Brain microvascular endothelial cell (primary cell): ENCODE results near the gene SPATA1.

ENCODE experiments used
- DNase-seq: peaks from one replicate; pipeline ENCODE4 v3.0.0-alpha.2; 2020
- H3K27ac ChIP-seq: fragments of 250-450 bp; sonication (Bioruptor Pico); 2 replicates; pipeline ENCODE4 v1.5.1; 2020; ENCODE audit warnings: mild to moderate bottlenecking, moderate library complexity
- H3K27me3 ChIP-seq: fragments of 250-450 bp; sonication (Bioruptor Pico); replicated peaks from 2 replicates; pipeline ENCODE4 v1.5.1; 2020; ENCODE audit warnings: mild to moderate bottlenecking
- H3K36me3 ChIP-seq: fragments of 250-450 bp; sonication (Bioruptor Pico); replicated peaks from 2 replicates; pipeline ENCODE4 v1.5.1; 2020; ENCODE audit warnings: mild to moderate bottlenecking
- H3K4me3 ChIP-seq: 2 replicates; pipeline ENCODE4 v1.5.1; 2011; ENCODE audit warnings: low read depth, mild to moderate bottlenecking, control low read depth, low read length, moderate library complexity
- in situ Hi-C: cut with HindIII; loops from 2 replicates; pipeline ENCODE4 v1.10.0; 2017; ENCODE audit warnings: low sequenced_read_pairs, low pct_ligation_motif_present
- TF ChIP-seq, protein P1 (sequence below): IDR thresholded peaks from 2 replicates; pipeline ENCODE4 v1.5.1; 2011; ENCODE audit warnings: low read depth, mild to moderate bottlenecking, moderate library complexity, low read length, control low read depth, inconsistent platforms; ENCODE audit errors: missing control alignments

Gene SPATA1

DNA sequence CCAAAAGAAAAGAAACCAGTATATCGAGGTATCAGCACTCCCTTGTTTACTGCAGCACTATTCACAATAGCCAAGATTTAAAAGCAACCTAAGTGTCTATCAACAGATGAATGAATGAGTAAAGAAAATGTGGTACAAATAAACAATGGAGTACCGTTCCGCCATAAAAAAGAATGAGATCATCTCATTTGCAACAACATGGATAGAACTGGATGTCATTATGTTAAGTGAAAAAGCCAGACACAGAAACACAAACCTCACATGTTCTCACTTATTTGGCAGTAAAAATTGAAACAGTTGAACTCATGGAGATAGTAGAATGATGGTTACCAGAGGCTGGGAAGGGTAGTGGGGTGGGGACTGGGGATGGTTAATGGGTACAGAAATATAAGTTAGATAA is 4.5 kb downstream of the SPATA1 start:
- in situ Hi-C loops: no loop called here
- DNase-seq: no peak

DNA sequence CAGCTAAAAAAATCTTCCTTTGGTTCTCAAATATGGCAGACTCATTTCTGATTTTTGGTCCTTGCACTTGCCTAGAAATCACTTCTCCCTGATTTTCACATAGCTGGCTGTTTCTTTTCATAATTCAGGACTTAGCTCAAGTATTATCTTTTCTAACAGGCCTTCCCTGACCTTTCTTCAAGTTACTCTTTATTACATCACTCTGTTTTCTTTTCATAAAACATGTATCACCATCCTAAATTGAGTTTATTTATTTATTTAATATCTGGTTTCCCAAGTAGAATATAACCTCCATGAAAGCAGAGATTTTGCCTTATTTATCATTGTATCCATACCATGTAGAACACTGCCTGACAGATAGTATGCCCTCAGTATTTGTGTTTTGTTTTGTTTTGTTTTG is 18.4 kb downstream of the SPATA1 start:
- Histone ChIP-seq H3K27me3 (no peaks in the 10 kb centered on the region), H3K4me3 (no peak overlapping the region), H3K36me3 (no peaks in the 10 kb centered on the region), H3K27ac (no peak overlapping the region)
- DNase-seq: no peak
- TF ChIP-seq, protein P1, sequence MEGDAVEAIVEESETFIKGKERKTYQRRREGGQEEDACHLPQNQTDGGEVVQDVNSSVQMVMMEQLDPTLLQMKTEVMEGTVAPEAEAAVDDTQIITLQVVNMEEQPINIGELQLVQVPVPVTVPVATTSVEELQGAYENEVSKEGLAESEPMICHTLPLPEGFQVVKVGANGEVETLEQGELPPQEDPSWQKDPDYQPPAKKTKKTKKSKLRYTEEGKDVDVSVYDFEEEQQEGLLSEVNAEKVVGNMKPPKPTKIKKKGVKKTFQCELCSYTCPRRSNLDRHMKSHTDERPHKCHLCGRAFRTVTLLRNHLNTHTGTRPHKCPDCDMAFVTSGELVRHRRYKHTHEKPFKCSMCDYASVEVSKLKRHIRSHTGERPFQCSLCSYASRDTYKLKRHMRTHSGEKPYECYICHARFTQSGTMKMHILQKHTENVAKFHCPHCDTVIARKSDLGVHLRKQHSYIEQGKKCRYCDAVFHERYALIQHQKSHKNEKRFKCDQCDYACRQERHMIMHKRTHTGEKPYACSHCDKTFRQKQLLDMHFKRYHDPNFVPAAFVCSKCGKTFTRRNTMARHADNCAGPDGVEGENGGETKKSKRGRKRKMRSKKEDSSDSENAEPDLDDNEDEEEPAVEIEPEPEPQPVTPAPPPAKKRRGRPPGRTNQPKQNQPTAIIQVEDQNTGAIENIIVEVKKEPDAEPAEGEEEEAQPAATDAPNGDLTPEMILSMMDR: no peak
- in situ Hi-C loops: no loop called here

More for the DNA sequence above, 4.5 kb downstream of the SPATA1 start:
- Histone ChIP-seq H3K27ac (no peak overlapping the region), H3K36me3 (no peaks in the 10 kb centered on the region), H3K4me3 (no peak overlapping the region), H3K27me3 (no peaks in the 10 kb centered on the region)
- TF ChIP-seq, protein P1: no peak

DNA sequence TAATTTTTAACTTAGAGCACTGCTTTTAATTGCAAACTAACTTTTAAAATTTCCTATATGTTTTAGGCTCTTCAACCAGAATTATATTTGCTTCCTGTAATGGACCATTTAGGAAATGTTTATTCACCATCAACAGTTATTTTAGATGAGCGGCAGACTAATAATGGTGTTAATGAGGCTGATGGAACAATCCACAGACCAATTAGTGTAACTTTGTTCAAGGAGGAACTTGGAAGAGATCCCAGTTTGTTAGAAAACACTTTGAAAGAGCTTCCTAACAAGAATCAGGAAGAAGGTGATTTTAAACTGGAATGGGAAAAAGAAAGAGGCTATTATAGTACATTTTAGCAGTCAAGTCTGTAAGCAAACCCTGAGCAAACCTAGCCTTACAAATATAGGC is 19.6 kb downstream of the SPATA1 start:
- in situ Hi-C loops: no loop called here
- TF ChIP-seq, protein P1: no peak
- Histone ChIP-seq H3K4me3 (no peak overlapping the region), H3K36me3 (no peaks in the 10 kb centered on the region), H3K27me3 (no peaks in the 10 kb centered on the region), H3K27ac (no peak overlapping the region)
- DNase-seq: no peak

DNA sequence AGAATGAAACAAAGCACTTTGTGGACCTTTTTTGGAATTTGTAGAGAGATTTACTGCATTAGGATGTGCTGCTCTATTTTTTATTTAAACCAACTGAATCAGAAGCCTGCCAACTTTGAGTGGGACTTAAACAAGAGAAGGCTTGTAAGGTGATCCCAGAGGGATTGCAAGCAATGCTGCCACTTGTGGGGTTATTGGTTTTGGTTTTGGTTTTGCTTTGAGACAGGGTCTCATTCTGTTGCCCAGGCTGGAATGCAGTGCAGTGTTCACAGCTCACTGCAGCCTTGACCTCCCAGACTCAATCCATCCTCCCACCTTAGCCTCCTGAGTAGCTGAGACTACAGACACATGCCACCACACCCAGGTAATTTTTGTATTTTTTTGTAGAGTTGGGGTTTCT is 32.4 kb downstream of the SPATA1 start:
- in situ Hi-C loops: no loop called here
- no peak overlapping the region for H3K4me3 ChIP-seq
- no peak overlapping the region for H3K27ac ChIP-seq
- DNase-seq: no peak
- TF ChIP-seq, protein P1: no peak
- no peaks in the 10 kb centered on the region for H3K36me3 ChIP-seq
- H3K27me3 ChIP-seq: no peaks in the 10 kb centered on the region

DNA sequence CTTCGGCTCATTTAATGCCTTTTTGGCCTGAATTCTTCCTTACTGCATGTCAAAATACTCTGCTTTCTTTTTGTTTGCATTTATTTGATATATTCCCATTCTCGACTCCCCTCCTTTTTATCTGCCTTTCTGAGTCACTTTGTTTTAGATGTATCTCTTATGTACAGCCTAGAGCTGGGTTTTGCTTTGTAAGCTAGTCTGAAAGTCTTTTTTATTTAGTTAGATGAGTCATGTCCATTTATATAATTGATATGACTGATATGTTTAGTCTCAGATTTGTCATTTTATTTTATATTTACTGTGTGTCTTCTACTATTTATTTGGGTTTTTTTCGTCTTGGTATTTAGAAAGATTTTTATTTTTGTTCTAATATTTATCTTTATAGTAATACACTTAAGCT is 33.8 kb downstream of the SPATA1 start:
- TF ChIP-seq, protein P1: no peak

DNA sequence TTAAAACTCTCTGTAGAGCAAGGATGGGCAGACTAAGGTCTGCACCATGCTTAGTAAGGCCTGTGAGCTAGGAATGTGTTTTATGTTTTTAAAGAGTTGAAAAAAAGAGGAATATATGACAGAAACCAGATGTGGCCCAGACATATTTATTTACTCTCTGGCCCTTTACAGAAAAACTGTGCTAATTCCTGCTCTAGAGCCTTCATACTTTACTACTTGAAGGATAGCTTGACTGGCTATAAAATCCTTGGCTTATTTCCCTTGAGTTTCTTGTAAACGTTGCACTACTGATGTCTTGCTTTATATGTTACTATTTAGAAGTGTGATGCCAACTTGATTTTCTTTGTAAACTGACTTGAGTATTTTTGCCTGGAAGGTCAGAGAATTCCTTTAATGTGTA is 34.6 kb downstream of the SPATA1 start:
- Histone ChIP-seq H3K36me3 (no peaks in the 10 kb centered on the region), H3K4me3 (no peak overlapping the region), H3K27ac (no peak overlapping the region), H3K27me3 (no peaks in the 10 kb centered on the region)
- in situ Hi-C loops: no loop called here
- DNase-seq: no peak
- TF ChIP-seq, protein P1: no peak

More for the DNA sequence above, 33.8 kb downstream of the SPATA1 start:
- H3K36me3 ChIP-seq: no peaks in the 10 kb centered on the region
- no peaks in the 10 kb centered on the region for H3K27me3 ChIP-seq
- no peak overlapping the region for H3K27ac ChIP-seq
- in situ Hi-C loops: no loop called here
- H3K4me3 ChIP-seq: no peak overlapping the region
- peak; percentile 4 for DNase-seq
